ENCODE measurements around the gene PRDM15.

GRCh38 chr21:41894511-41894910, 15.4 kb upstream of the PRDM15 start:
- TF ChIP-seq CTCF (IDR thresholded peaks at IDR 0.05 in 8 of 11, conservative IDR thresholded peaks at IDR 0.05 in 3 of 11) (no peak), POLR2A (IDR thresholded peaks at IDR 0.05) (no peak), POLR2AphosphoS5 (IDR thresholded peaks at IDR 0.05) (no peak)
